Astrocyte (in vitro differentiated cells and primary cell): ENCODE results near the gene NFATC1. TPM values are rescaled to one million over a fixed set of nuclear protein-coding genes. Genes with fewer than 3 reads are reported as not detected.

Experiments used
- DNase-seq: peaks from one replicate; pipeline ENCODE4 v3.0.0-alpha.2; 2010; ENCODE audit warnings: low read depth
- FAIRE-seq: peaks from 2 replicates; lab custom pipeline; 2011; peaks lifted over from hg19 to GRCh38; lab: Jason Lieb, UNC
- H2AFZ ChIP-seq: 2 replicates; pipeline ENCODE4 v1.6.0; 2012; ENCODE audit warnings: low read depth, low read length, inconsistent platforms
- H3K27ac ChIP-seq: 2 replicates; pipeline ENCODE4 v1.5.1; 2011; ENCODE audit warnings: low read depth, low read length, inconsistent platforms
- H3K27me3 ChIP-seq: 2 replicates; pipeline ENCODE4 v1.6.0; 2011; ENCODE audit warnings: low read length, inconsistent platforms; ENCODE audit not compliant: insufficient read depth
- H3K36me3 ChIP-seq: 2 replicates; pipeline ENCODE4 v1.5.1; 2011; ENCODE audit warnings: low read length, inconsistent platforms; ENCODE audit not compliant: insufficient read depth
- H3K4me1 ChIP-seq: 2 replicates; pipeline ENCODE4 v1.5.1; 2011; ENCODE audit warnings: low read length, inconsistent platforms; ENCODE audit not compliant: insufficient read depth
- H3K4me2 ChIP-seq: 2 replicates; pipeline ENCODE4 v1.6.0; 2012; ENCODE audit warnings: low read length, inconsistent platforms
- H3K4me3 ChIP-seq: 2 replicates; pipeline ENCODE4 v1.5.1; 2011; ENCODE audit warnings: low read depth, mild to moderate bottlenecking, low read length, inconsistent platforms; ENCODE audit not compliant: insufficient read depth
- H3K79me2 ChIP-seq: 2 replicates; pipeline ENCODE4 v1.6.0; 2012; ENCODE audit warnings: mild to moderate bottlenecking, low read length, inconsistent platforms; ENCODE audit not compliant: insufficient read depth
- H3K9ac ChIP-seq: 2 replicates; pipeline ENCODE4 v1.6.0; 2012; ENCODE audit warnings: mild to moderate bottlenecking, low read length, inconsistent platforms
- H3K9me3 ChIP-seq: 2 replicates; pipeline ENCODE4 v1.5.1; 2012; ENCODE audit warnings: low read depth, mild to moderate bottlenecking, low read length, inconsistent platforms; ENCODE audit not compliant: insufficient read depth
- H4K20me1 ChIP-seq: 2 replicates; pipeline ENCODE4 v1.6.0; 2012; ENCODE audit warnings: low read length, inconsistent platforms; ENCODE audit not compliant: insufficient read depth
- H3K27ac Mint-ChIP-seq: one replicate; pipeline ENCODE4 v1.8.0; 2021; ENCODE audit warnings: mild to moderate bottlenecking, mixed read lengths; ENCODE audit not compliant: unreplicated experiment
- H3K27me3 Mint-ChIP-seq: one replicate; pipeline ENCODE4 v1.8.0; 2021; ENCODE audit warnings: low read depth, mixed read lengths; ENCODE audit not compliant: unreplicated experiment
- H3K36me3 Mint-ChIP-seq: one replicate; pipeline ENCODE4 v1.8.0; 2021; ENCODE audit warnings: low read depth, mixed read lengths; ENCODE audit not compliant: unreplicated experiment
- H3K4me1 Mint-ChIP-seq: one replicate; pipeline ENCODE4 v1.8.0; 2021; ENCODE audit warnings: low read depth, mixed read lengths; ENCODE audit not compliant: unreplicated experiment
- H3K4me3 Mint-ChIP-seq: one replicate; pipeline ENCODE4 v1.8.0; 2021; ENCODE audit warnings: mild to moderate bottlenecking, moderate library complexity, mixed read lengths; ENCODE audit not compliant: unreplicated experiment
- H3K9me3 Mint-ChIP-seq: one replicate; pipeline ENCODE4 v1.8.0; 2021; ENCODE audit warnings: mild to moderate bottlenecking, mixed read lengths; ENCODE audit not compliant: unreplicated experiment
- EZH2 ChIP-seq: IDR thresholded peaks from 2 replicates; pipeline ENCODE4 v1.6.1; 2012; ENCODE audit warnings: mild to moderate bottlenecking, low read length, inconsistent platforms; ENCODE audit not compliant: insufficient read depth
- total RNA-seq: library from RNA; stranded (reverse); gene quantifications from 2 replicates; pipeline ENCODE4 v1.2.1, GENCODE V29; 2021
- TF ChIP-seq, protein P1 (sequence below): IDR thresholded peaks from 2 replicates; pipeline ENCODE4 v1.5.1; 2011; ENCODE audit warnings: low read depth, mild to moderate bottlenecking, inconsistent platforms, low read length, moderate library complexity; ENCODE audit not compliant: insufficient read depth

The NFATC1 gene
- total RNA-seq, 1 donor from 2014 or later = 11.0 TPM

DNA sequence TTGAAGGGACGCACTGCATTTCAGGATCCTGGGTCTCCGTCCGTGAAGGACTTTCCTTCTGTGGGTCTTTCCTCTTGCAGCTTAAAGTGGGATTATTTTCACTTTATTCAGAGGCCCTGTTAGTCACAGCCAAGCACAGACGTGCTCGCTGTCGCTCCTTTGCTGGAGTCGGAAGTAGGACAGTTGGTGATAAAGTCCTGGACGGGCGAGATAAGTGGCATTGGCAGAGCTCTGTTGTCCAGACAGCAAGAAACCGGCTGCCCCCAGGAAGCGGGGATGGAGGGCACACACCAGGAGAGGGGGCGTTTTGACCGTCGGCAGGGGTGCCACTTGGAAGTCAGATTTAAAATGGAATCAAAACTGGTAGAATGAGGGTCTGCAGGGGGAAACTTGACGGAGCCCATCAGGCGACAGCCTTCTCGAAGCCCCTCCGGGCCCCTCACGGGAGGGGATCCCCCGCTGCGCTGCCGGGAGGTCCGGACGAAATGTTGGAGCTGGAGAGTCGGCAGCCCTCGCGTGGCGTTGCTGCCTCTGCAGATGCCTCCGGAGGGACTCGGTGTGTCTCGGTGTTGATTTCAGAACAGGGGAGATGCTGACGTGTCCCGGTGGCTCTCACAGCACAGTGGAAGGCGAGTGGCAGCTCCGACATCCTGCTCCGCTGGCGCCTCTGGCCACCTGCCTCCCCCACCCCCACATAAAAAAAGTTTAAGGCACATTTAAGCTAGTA is 124.2 kb downstream of the NFATC1 start:
- H3K4me1 ChIP-seq = no peaks in the 10 kb centered on the region
- Mint-ChIP-seq H3K27me3 (no peaks in the 10 kb centered on the region), H3K27ac (no peak overlapping the region), H3K9me3 (no peaks in the 10 kb centered on the region), H3K4me1 (peaks cover 7% of the 10 kb centered on the region), H3K4me3 (no peak overlapping the region), H3K36me3 (no peaks in the 10 kb centered on the region)
- H3K79me2 ChIP-seq = no peaks in the 10 kb centered on the region
- H3K27me3 ChIP-seq = peaks cover 13% of the 10 kb centered on the region
- no peak for FAIRE-seq
- H3K4me3 ChIP-seq = no peak overlapping the region
- TF ChIP-seq EZH2 = no peak
- TF ChIP-seq, protein P1, sequence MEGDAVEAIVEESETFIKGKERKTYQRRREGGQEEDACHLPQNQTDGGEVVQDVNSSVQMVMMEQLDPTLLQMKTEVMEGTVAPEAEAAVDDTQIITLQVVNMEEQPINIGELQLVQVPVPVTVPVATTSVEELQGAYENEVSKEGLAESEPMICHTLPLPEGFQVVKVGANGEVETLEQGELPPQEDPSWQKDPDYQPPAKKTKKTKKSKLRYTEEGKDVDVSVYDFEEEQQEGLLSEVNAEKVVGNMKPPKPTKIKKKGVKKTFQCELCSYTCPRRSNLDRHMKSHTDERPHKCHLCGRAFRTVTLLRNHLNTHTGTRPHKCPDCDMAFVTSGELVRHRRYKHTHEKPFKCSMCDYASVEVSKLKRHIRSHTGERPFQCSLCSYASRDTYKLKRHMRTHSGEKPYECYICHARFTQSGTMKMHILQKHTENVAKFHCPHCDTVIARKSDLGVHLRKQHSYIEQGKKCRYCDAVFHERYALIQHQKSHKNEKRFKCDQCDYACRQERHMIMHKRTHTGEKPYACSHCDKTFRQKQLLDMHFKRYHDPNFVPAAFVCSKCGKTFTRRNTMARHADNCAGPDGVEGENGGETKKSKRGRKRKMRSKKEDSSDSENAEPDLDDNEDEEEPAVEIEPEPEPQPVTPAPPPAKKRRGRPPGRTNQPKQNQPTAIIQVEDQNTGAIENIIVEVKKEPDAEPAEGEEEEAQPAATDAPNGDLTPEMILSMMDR = no peak
- no peaks in the 10 kb centered on the region for H3K9me3 ChIP-seq
- H3K36me3 ChIP-seq = no peaks in the 10 kb centered on the region
- H3K27ac ChIP-seq = no peak overlapping the region
- H4K20me1 ChIP-seq = no peaks in the 10 kb centered on the region
- H3K9ac ChIP-seq = no peak overlapping the region
- H3K4me2 ChIP-seq = peak overlapping the region; percentile 40
- H2AFZ ChIP-seq = no peak overlapping the region
- peak; percentile 20 for DNase-seq

DNA sequence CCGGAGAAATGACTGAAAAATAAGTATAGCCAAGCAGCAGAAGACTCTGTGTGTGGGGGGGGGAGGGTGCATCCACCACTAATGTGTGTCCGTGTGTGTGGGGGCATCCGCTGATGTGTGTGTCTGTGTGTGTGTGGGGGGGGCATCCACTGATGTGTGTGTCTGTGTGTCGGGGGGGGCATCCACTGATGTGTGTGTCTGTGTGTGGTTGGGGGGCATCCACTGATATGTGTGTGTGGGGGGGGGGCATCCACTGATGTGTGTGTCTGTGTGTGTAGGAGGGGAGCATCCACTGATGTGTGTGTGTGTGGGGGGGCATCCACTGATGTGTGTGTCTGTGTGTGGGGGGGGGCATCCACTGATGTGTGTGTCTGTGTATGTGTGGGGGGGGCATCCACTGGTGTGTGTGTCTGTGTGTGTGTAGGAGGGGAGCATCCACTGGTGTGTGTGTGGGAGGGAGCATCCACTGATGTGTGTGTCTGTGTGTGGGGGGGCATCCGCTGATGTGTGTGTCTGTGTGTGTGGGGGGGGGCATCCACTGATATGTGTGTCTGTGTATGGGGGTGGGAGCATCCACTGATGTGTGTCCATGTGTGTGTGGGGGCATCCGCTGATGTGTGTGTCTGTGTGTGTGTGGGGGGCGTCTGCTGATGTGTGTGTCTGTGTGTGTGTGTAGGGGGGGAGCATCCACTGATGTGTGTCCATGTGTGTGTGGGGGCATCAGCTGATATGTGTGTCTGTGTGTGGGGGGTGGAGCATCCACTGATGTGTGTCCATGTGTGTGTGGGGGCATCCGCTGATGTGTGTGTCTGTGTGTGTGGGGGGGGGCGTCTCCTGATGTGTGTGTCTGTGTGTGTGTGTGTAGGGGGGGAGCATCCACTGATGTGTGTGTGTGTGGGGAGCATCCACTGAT is 125.0 kb downstream of the NFATC1 start:
- H3K27me3 Mint-ChIP-seq = no peaks in the 10 kb centered on the region
- H3K9me3 ChIP-seq = no peaks in the 10 kb centered on the region
- no peaks in the 10 kb centered on the region for H3K79me2 ChIP-seq
- no peak overlapping the region for H3K4me3 ChIP-seq
- no peaks in the 10 kb centered on the region for H3K36me3 Mint-ChIP-seq
- no peaks in the 10 kb centered on the region for H3K36me3 ChIP-seq
- TF ChIP-seq, protein P1 = no peak
- no peak for TF ChIP-seq EZH2
- H4K20me1 ChIP-seq = no peaks in the 10 kb centered on the region
- H3K9me3 Mint-ChIP-seq = no peaks in the 10 kb centered on the region
- H3K27ac ChIP-seq = no peak overlapping the region
- no peak for FAIRE-seq
- peak overlapping the region; percentile 40 for H3K4me2 ChIP-seq
- H3K9ac ChIP-seq = no peak overlapping the region
- H3K4me1 ChIP-seq = no peaks in the 10 kb centered on the region
- no peak for DNase-seq
- peaks cover 13% of the 10 kb centered on the region for H3K27me3 ChIP-seq
- peaks cover 7% of the 10 kb centered on the region for H3K4me1 Mint-ChIP-seq
- no peak overlapping the region for H3K4me3 Mint-ChIP-seq
- no peak overlapping the region for H2AFZ ChIP-seq
- H3K27ac Mint-ChIP-seq = no peak overlapping the region
